Measurements from ENCODE around the gene HNF4A. TPM values are rescaled to one million over a fixed set of nuclear protein-coding genes. Genes with fewer than 3 reads are reported as not detected.

HNF4A gene
- total RNA-seq, 1 experiment from 2014 or later = 0.15 TPM

- peak; percentile 21 for DNase-seq (ENCODE audit: low spot score)
- CTCF ChIA-PET = interaction anchor here (1.1 kb wide), 1 partner anchor 143 kb away, joined by 3 read pairs; no protein-coding TSS in a partner anchor
- peak; percentile 96 for TF ChIP-seq PRDM15 (CRISPR knock-in tag; IDR thresholded peaks at IDR 0.05)
- TF ChIP-seq ARID4B (CRISPR knock-in tag; IDR thresholded peaks at IDR 0.05; ENCODE audit: borderline replicate concordance) = no peak
Observed at GRCh38 chr20:44467289-44467883, 111.9 kb downstream of the HNF4A start.

DNA sequence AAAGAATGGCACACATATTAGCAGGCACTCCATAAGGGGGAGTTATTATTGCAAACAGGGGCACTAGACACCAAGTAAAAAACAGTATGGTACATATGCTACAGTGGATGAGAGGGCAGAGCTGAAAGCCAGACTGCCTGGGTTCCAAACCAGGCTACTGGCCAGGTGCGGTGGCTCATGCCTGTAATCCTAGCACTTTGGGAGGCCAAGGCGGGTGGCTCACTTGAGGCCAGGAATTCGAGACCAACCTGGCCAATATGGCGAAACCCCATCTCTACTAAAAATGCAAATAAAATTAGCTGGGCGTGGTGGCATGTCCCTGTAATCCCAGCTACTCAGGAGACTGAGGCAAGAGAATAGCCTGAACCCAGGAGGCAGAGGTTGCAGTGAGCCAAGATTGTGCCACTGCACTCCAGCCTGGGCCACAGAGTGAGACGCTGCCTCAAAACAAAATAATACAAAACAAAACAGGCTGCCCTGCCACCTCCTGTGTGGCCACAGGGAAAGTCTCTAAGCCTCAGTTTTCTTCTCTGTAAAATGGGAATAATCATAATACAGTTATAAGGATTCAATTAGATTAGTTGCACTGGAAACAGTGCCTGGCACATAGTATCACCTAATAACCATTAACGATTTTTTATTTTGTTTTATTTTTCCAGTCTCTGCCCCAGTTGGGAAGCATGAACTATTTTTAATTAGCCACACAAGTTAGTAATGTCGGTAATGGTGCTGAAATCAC lies 112.7 kb downstream of the HNF4A start:
- H3K4me1 Mint-ChIP-seq = peaks cover 5% of the 10 kb centered on the region; the same call in 1 of the 2 replicates
- no peak for ATAC-seq
- CTCF ChIA-PET = no interaction called here
- no peaks in the 10 kb centered on the region for H3K36me3 Mint-ChIP-seq
- TF ChIP-seq ZNF121 (CRISPR knock-in tag; IDR thresholded peaks at IDR 0.05) (no peak), NFE2L1 (CRISPR knock-in tag; IDR thresholded peaks at IDR 0.05) (no peak), MXD4 (CRISPR knock-in tag; IDR thresholded peaks at IDR 0.05; ENCODE audit: borderline replicate concordance) (no peak), ZNF317 (CRISPR knock-in tag; IDR thresholded peaks at IDR 0.05; ENCODE audit: borderline replicate concordance, low read depth) (no peak), RELA (CRISPR knock-in tag; IDR thresholded peaks at IDR 0.05; ENCODE audit: borderline replicate concordance) (no peak), TP53 (CRISPR knock-in tag; IDR thresholded peaks at IDR 0.05) (no peak)
- no peaks in the 10 kb centered on the region; the same call in 1 of the 2 replicates for H3K27me3 Mint-ChIP-seq (ENCODE audit: low read depth)
- H3K4me3 Mint-ChIP-seq = no peak overlapping the region
- no peak overlapping the region for H3K27ac Mint-ChIP-seq
- DNase-seq (ENCODE audit: low spot score) = no peak
- no peaks in the 10 kb centered on the region for H3K9me3 Mint-ChIP-seq
- POLR2A ChIA-PET = no interaction called here

More at GRCh38 chr20:44467289-44467883, 111.9 kb downstream of the HNF4A start:
- peak; percentile 74 for ATAC-seq
- no peaks in the 10 kb centered on the region for H3K36me3 Mint-ChIP-seq
- no peak overlapping the region for H3K4me3 Mint-ChIP-seq
- H3K27me3 Mint-ChIP-seq (ENCODE audit: low read depth) = no peaks in the 10 kb centered on the region; the same call in 1 of the 2 replicates
- no peak overlapping the region for H3K27ac Mint-ChIP-seq
- POLR2A ChIA-PET = no interaction called here
- no peaks in the 10 kb centered on the region for H3K9me3 Mint-ChIP-seq
- peaks cover 5% of the 10 kb centered on the region; the same call in 1 of the 2 replicates for H3K4me1 Mint-ChIP-seq

DNA sequence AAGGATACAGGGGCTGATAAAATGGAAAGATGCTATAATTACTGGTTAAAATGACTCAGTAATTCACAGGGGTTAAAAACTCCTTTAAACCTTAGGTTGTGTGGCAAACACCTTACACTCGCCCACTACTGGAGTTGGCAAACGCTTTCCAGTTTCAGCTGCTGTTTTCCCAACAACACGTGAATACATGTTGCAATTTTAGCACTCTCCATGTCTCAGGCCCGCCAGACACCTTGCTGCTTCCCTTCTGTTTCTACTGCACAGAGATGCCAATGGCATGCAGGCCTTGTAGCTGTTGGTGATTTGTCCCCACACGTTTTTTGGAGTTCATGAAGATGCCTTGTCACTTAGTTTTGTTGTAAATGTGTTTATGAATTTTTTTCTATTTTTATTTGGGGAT lies 114.8 kb downstream of the HNF4A start:
- POLR2A ChIA-PET = no interaction called here
- TF ChIP-seq NFATC4 (CRISPR knock-in tag; IDR thresholded peaks at IDR 0.05) = no peak
- TF ChIP-seq ATF1 (CRISPR knock-in tag; IDR thresholded peaks at IDR 0.05) = no peak
- no peak for TF ChIP-seq TP53 (CRISPR knock-in tag; IDR thresholded peaks at IDR 0.05)
- no peak for TF ChIP-seq ZBTB21 (CRISPR knock-in tag; IDR thresholded peaks at IDR 0.05; ENCODE audit: borderline replicate concordance)
- no peak for TF ChIP-seq ZNF138 (CRISPR knock-in tag; conservative IDR thresholded peaks at IDR 0.05)
- TF ChIP-seq CTCF (IDR thresholded peaks at IDR 0.05) = no peak
- TF ChIP-seq, protein P1, sequence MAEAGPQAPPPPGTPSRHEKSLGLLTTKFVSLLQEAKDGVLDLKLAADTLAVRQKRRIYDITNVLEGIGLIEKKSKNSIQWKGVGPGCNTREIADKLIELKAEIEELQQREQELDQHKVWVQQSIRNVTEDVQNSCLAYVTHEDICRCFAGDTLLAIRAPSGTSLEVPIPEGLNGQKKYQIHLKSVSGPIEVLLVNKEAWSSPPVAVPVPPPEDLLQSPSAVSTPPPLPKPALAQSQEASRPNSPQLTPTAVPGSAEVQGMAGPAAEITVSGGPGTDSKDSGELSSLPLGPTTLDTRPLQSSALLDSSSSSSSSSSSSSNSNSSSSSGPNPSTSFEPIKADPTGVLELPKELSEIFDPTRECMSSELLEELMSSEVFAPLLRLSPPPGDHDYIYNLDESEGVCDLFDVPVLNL (CRISPR knock-in tag; IDR thresholded peaks at IDR 0.05; ENCODE audit: borderline replicate concordance, low read depth) = no peak
- no peak for TF ChIP-seq ATF3 (CRISPR knock-in tag; conservative IDR thresholded peaks at IDR 0.05)
- no peak for TF ChIP-seq ELF4 (CRISPR knock-in tag; IDR thresholded peaks at IDR 0.05; ENCODE audit: low read depth)

More for the DNA sequence above, 114.8 kb downstream of the HNF4A start:
- DNase-seq (ENCODE audit: low spot score) (no peak), ATAC-seq (no peak)
- H3K36me3 Mint-ChIP-seq = no peaks in the 10 kb centered on the region
- no peak overlapping the region for H3K27ac Mint-ChIP-seq
- no peak overlapping the region for H3K4me3 Mint-ChIP-seq
- CTCF ChIA-PET = interaction anchor here (2.0 to 2.5 kb wide), 2 partner anchors 72 to 253 kb away, joined by 4 to 17 read pairs; no protein-coding TSS in a partner anchor
- no peaks in the 10 kb centered on the region; the same call in 1 of the 2 replicates for H3K27me3 Mint-ChIP-seq (ENCODE audit: low read depth)
- peaks cover 10% of the 10 kb centered on the region for H3K4me1 Mint-ChIP-seq
- H3K9me3 Mint-ChIP-seq = no peaks in the 10 kb centered on the region
